H1 (cell line): ENCODE measurements around the gene MAGI1. TPM values are rescaled to one million over a fixed set of nuclear protein-coding genes. Genes with fewer than 3 reads are reported as not detected.

Experiments
- CTCF ChIA-PET: fragments of 300-600 bp; sonication (Branson Sonifier 250); formaldehyde crosslinking; loops from one replicate; lab custom pipeline; 2021; ENCODE audit not compliant: partially characterized antibody; lab: Charles Lee
- POLR2A ChIA-PET: fragments of 300-600 bp; sonication (Branson Sonifier 250); formaldehyde crosslinking; loops from one replicate; lab custom pipeline; 2021; ENCODE audit warnings: inconsistent platforms; ENCODE audit not compliant: partially characterized antibody; lab: Charles Lee
- DNase-seq, 2 experiments: peaks; one replicate each; pipeline versions ENCODE4 v3.0.0 to v3.0.0-alpha.2; 2010 to 2022; ENCODE audit warnings: low spot score in 2 of 2, low read depth in 1 of 2, mixed read lengths in 1 of 2
- FAIRE-seq: peaks from 2 replicates; lab custom pipeline; 2011; peaks lifted over from hg19 to GRCh38; lab: Jason Lieb, UNC
- H2AFZ ChIP-seq: 2 replicates; pipeline ENCODE4 v1.8.1; 2012; ENCODE audit warnings: low read length, inconsistent platforms
- H2AK5ac ChIP-seq: 2 replicates; pipeline ENCODE4 v1.6.1; 2013; ENCODE audit warnings: low read depth, low read length
- H2BK120ac ChIP-seq: replicated peaks from 2 replicates; pipeline ENCODE3; 2013; ENCODE audit warnings: low read depth, low read length, inconsistent platforms
- H2BK12ac ChIP-seq: 2 replicates; pipeline ENCODE4 v1.6.1; 2013; ENCODE audit warnings: low read depth, low read length
- H2BK15ac ChIP-seq: 2 replicates; pipeline ENCODE4 v1.6.1; 2013; ENCODE audit warnings: low read length
- H2BK20ac ChIP-seq: 2 replicates; pipeline ENCODE4 v1.6.1; 2013; ENCODE audit warnings: low read length
- H2BK5ac ChIP-seq: 2 replicates; pipeline ENCODE4 v1.6.1; 2013; ENCODE audit warnings: low read depth, low read length
- H3K14ac ChIP-seq: 2 replicates; pipeline ENCODE4 v1.6.1; 2013; ENCODE audit warnings: inconsistent platforms; ENCODE audit not compliant: insufficient read length
- H3K18ac ChIP-seq: 2 replicates; pipeline ENCODE4 v1.6.1; 2013; ENCODE audit warnings: low read length; ENCODE audit errors: extremely low read depth
- H3K23ac ChIP-seq: 2 replicates; pipeline ENCODE4 v1.6.1; 2013; ENCODE audit warnings: inconsistent platforms; ENCODE audit not compliant: insufficient read length
- H3K23me2 ChIP-seq: 2 replicates; pipeline ENCODE4 v1.6.1; 2013; ENCODE audit warnings: low read depth, low read length
- H3K27ac ChIP-seq: 2 replicates; pipeline ENCODE4 v1.6.1; 2011; ENCODE audit warnings: low read depth, low read length, inconsistent platforms
- H3K27me3 ChIP-seq, 4 experiments: replicated peaks in 1 of 4; 1 replicate in 1 of 4; 2 replicates in 3 of 4; pipeline versions ENCODE4 v1.6.1 to v1.8.1; 2011 to 2013; ENCODE audit warnings: low read length in 3 of 4, mild to moderate bottlenecking in 3 of 4, inconsistent platforms in 2 of 4, mixed read lengths in 2 of 4, moderate library complexity in 1 of 4; ENCODE audit not compliant: control insufficient read depth in 3 of 4, insufficient read depth in 3 of 4; ENCODE audit errors: extremely low read depth in 1 of 4
- H3K36me3 ChIP-seq, 4 experiments: 2 replicates each; pipeline versions ENCODE4 v1.6.1 to v1.8.1; 2011 to 2013; ENCODE audit warnings: mild to moderate bottlenecking in 4 of 4, low read length in 3 of 4, moderate library complexity in 2 of 4, control low read depth in 1 of 4, inconsistent platforms in 1 of 4; ENCODE audit not compliant: insufficient read depth in 4 of 4, control insufficient read depth in 2 of 4
- H3K4ac ChIP-seq: replicated peaks from 2 replicates; pipeline ENCODE3; 2013; ENCODE audit warnings: low read length, low read depth, mixed read lengths, inconsistent platforms; ENCODE audit not compliant: insufficient read length
- H3K4me1 ChIP-seq, 4 experiments: replicated peaks in 1 of 4; 1 replicate in 1 of 4; 2 replicates in 3 of 4; pipeline versions ENCODE4 v1.6.1 to v1.8.1; 2011 to 2013; ENCODE audit warnings: low read length in 3 of 4, inconsistent platforms in 2 of 4, mixed read lengths in 1 of 4; ENCODE audit not compliant: insufficient read depth in 4 of 4, control insufficient read depth in 3 of 4
- H3K4me2 ChIP-seq, 2 experiments: 2 replicates each; pipeline versions ENCODE4 v1.6.1 to v1.8.1; 2011 to 2013; ENCODE audit warnings: low read depth in 2 of 2, low read length in 2 of 2, control low read depth in 1 of 2, inconsistent platforms in 1 of 2, mild to moderate bottlenecking in 1 of 2; ENCODE audit not compliant: insufficient read depth in 1 of 2
- H3K4me3 ChIP-seq, 4 experiments: fragments of 200-600, 300-600 bp in 1 of 4; sonication (generic), shearing (Covaris generic), sonication (Bioruptor Twin) in 1 of 4; 2 replicates each; pipeline versions ENCODE4 v1.5.1 to v1.8.1; 2011 to 2016; ENCODE audit warnings: low read length in 4 of 4, low read depth in 3 of 4, control low read depth in 2 of 4, inconsistent platforms in 2 of 4, mild to moderate bottlenecking in 2 of 4, mixed read lengths in 1 of 4, moderate library complexity in 1 of 4; ENCODE audit not compliant: insufficient read depth in 2 of 4; ENCODE audit errors: extremely low read depth in 1 of 4
- H3K56ac ChIP-seq: replicated peaks from 2 replicates; pipeline ENCODE3; 2013; ENCODE audit warnings: low read depth, mild to moderate bottlenecking, mixed read lengths, low read length, inconsistent platforms; ENCODE audit not compliant: insufficient read length
- H3K79me1 ChIP-seq: 2 replicates; pipeline ENCODE4 v1.6.1; 2013; ENCODE audit warnings: low read depth, low read length, control low read depth
- H3K79me2 ChIP-seq, 2 experiments: 2 replicates each; pipeline versions ENCODE4 v1.6.1 to v1.8.1; 2012 to 2013; ENCODE audit warnings: low read length in 2 of 2, mild to moderate bottlenecking in 2 of 2, inconsistent platforms in 1 of 2; ENCODE audit not compliant: insufficient read depth in 2 of 2, control insufficient read depth in 1 of 2
- H3K9ac ChIP-seq, 4 experiments: replicated peaks in 1 of 4; 1 replicate in 1 of 4; 2 replicates in 3 of 4; pipeline versions ENCODE4 v1.6.1 to v1.8.1; 2011 to 2013; ENCODE audit warnings: low read depth in 3 of 4, low read length in 3 of 4, control low read depth in 2 of 4, mild to moderate bottlenecking in 2 of 4, moderate library complexity in 2 of 4, inconsistent platforms in 1 of 4; ENCODE audit errors: extremely low read depth in 1 of 4
- H3K9me3 ChIP-seq, 2 experiments: 2 replicates each; pipeline versions ENCODE4 v1.6.1 to v1.8.1; 2012 to 2013; ENCODE audit warnings: mild to moderate bottlenecking in 2 of 2, moderate library complexity in 2 of 2, control low read depth in 1 of 2, inconsistent platforms in 1 of 2, low read depth in 1 of 2, low read length in 1 of 2, mixed read lengths in 1 of 2; ENCODE audit not compliant: insufficient read depth in 2 of 2
- H4K20me1 ChIP-seq, 2 experiments: replicated peaks in 1 of 2; 2 replicates each; pipeline versions ENCODE3 to v1.8.1; 2011 to 2013; ENCODE audit warnings: inconsistent platforms in 2 of 2, low read length in 2 of 2, mild to moderate bottlenecking in 1 of 2; ENCODE audit not compliant: insufficient read depth in 2 of 2, control insufficient read depth in 1 of 2
- H4K5ac ChIP-seq: 2 replicates; pipeline ENCODE4 v1.6.1; 2013; ENCODE audit warnings: low read length, low read depth, mixed read lengths, inconsistent platforms; ENCODE audit not compliant: insufficient read length
- H4K8ac ChIP-seq: 2 replicates; pipeline ENCODE4 v1.8.0; 2013; ENCODE audit warnings: mild to moderate bottlenecking, moderate library complexity, low read length, inconsistent platforms; ENCODE audit not compliant: insufficient read depth; ENCODE audit errors: extremely low read depth
- H4K91ac ChIP-seq: replicated peaks from 2 replicates; pipeline ENCODE3; 2013; ENCODE audit warnings: low read length, mixed read lengths, inconsistent platforms; ENCODE audit not compliant: insufficient read length
- BCL11A ChIP-seq, 2 experiments: IDR thresholded peaks; one replicate each; pipeline ENCODE4 v1.6.1; 2011; ENCODE audit warnings: low read depth in 2 of 2, low read length in 2 of 2, mild to moderate bottlenecking in 2 of 2
- BRCA1 ChIP-seq: IDR thresholded peaks from 2 replicates; pipeline ENCODE4 v1.6.1; 2012; ENCODE audit warnings: low read depth, low read length, improper control_type of control experiment
- CEBPB ChIP-seq: IDR thresholded peaks from 2 replicates; pipeline ENCODE4 v1.6.1; 2012; ENCODE audit warnings: low read depth, low read length
- HDAC6 ChIP-seq: IDR thresholded peaks from one replicate; pipeline ENCODE4 v1.7.1; 2012; ENCODE audit warnings: low read depth, mild to moderate bottlenecking, inconsistent platforms, low read length, moderate library complexity
- PHF8 ChIP-seq: fragments of 200-600 bp; sonication (generic); conservative IDR thresholded peaks from 2 replicates; pipeline ENCODE4 v1.7.1; 2012; ENCODE audit warnings: low read depth, mild to moderate bottlenecking, inconsistent platforms, low read length, moderate library complexity
- POLR2A ChIP-seq, 2 experiments: IDR thresholded peaks; 1 replicate in 1 of 2; 2 replicates in 1 of 2; pipeline ENCODE4 v1.6.1; 2011; ENCODE audit warnings: low read depth in 2 of 2, low read length in 2 of 2, mild to moderate bottlenecking in 2 of 2; ENCODE audit errors: control extremely low read depth in 1 of 2
- RAD21 ChIP-seq, 2 experiments: IDR thresholded peaks in 1 of 2; conservative IDR thresholded peaks in 1 of 2; 2 replicates each; pipeline ENCODE4 v1.6.1; 2011; ENCODE audit warnings: low read depth in 2 of 2, low read length in 2 of 2, improper control_type of control experiment in 1 of 2, inconsistent platforms in 1 of 2, mild to moderate bottlenecking in 1 of 2, moderate library complexity in 1 of 2
- RNF2 ChIP-seq: fragments of 200-900, 300-1000 bp; sonication (generic); IDR thresholded peaks from 2 replicates; pipeline ENCODE4 v1.7.1; 2016; ENCODE audit warnings: borderline replicate concordance, low read depth, mild to moderate bottlenecking, antibody characterized with exemption, low read length; ENCODE audit not compliant: poor library complexity, severe bottlenecking; ENCODE audit errors: missing control alignments
- SRF ChIP-seq: IDR thresholded peaks from 2 replicates; pipeline ENCODE4 v1.6.1; 2011; ENCODE audit warnings: mild to moderate bottlenecking, low read depth, low read length, moderate library complexity
- SUZ12 ChIP-seq: fragments of 200-600 bp; sonication (generic); IDR thresholded peaks from 2 replicates; pipeline ENCODE4 v1.6.1; 2012; ENCODE audit warnings: mild to moderate bottlenecking, inconsistent platforms, low read length, moderate library complexity, mixed read lengths
- TAF1 ChIP-seq: IDR thresholded peaks from 2 replicates; pipeline ENCODE4 v1.6.1; 2011; ENCODE audit warnings: mild to moderate bottlenecking, low read depth, low read length
- WGBS, 2 experiments: shearing (Covaris generic) in 1 of 2; methylation state at CpG; one replicate each; pipeline versions ENCODE4 v1.1.6 to v1.1.7; 2013 to 2015; ENCODE audit warnings: low lambda C conversion rate in 2 of 2, mixed read lengths in 2 of 2, inconsistent platforms in 1 of 2, low coverage in 1 of 2, missing lambda C conversion rate in 1 of 2; ENCODE audit not compliant: insufficient replicate concordance in 2 of 2, insufficient coverage in 1 of 2, insufficient read length in 1 of 2; ENCODE audit errors: extremely low coverage in 1 of 2, missing lambda C conversion rate in 1 of 2; 5-methylcytosine and 5-hydroxymethylcytosine counted together
- polyA plus RNA-seq, 7 experiments: library from polyadenylated mRNA; depleted of rRNA in 3 of 7; stranded (reverse) in 5 of 7; unstranded in 2 of 7; fragments of >200 nt in 5 of 7; fragments of 200-250 nt in 2 of 7; gene quantifications; 1 replicate in 5 of 7; 2 replicates in 1 of 7; 4 replicates in 1 of 7; pipeline versions ENCODE4 v1.2.1 to v1.2.3, GENCODE V29; 2011 to 2013; ENCODE audit warnings: missing spikeins in 2 of 7, mixed read lengths in 2 of 7
- total RNA-seq: library from RNA; stranded (reverse); fragmentation: NEBNext Ultra II Directional; extraction: Animal tissue kit (Norgen Biotek cat#: 25700); gene quantifications from 2 replicates; pipeline ENCODE4 v1.2.1, GENCODE V29; 2021
- TF ChIP-seq, protein P1 (sequence below): IDR thresholded peaks from 2 replicates; pipeline ENCODE4 v1.6.1; 2011; ENCODE audit warnings: low read depth, mild to moderate bottlenecking, low read length; ENCODE audit not compliant: insufficient read depth
- TF ChIP-seq, protein P2 (sequence below): IDR thresholded peaks from 2 replicates; pipeline ENCODE4 v1.6.1; 2012; ENCODE audit warnings: inconsistent platforms

The MAGI1 gene
- total and polyA plus RNA-seq, 2 of the 8 experiments (the other 6 are each of a cell fraction or from before 2014, with no cell fraction given), result 19.8 to 78.0 TPM

- Histone ChIP-seq H3K4ac (no peak overlapping the region), H3K4me2 (no peak overlapping the region), H2AK5ac (no peak overlapping the region), H2BK15ac (no peak overlapping the region), H4K91ac (no peak overlapping the region), H3K36me3 (no peaks in the 10 kb centered on the region), H4K8ac (no peak overlapping the region), H3K23me2 (no peaks in the 10 kb centered on the region; the same call in 1 of the 2 replicates), H3K79me1 (no peaks in the 10 kb centered on the region), H3K56ac (no peak overlapping the region), H3K27me3 (peaks cover 0 to 1% (median 0%) of the 10 kb centered on the region in 4 experiments; a peak in 1 of 7 replicates), H3K14ac (no peak overlapping the region), H3K27ac (no peak overlapping the region), H2BK120ac (no peak overlapping the region), H2BK20ac (no peak overlapping the region), H3K4me3 (no peak overlapping the region), H2AFZ (no peak overlapping the region), H2BK5ac (no peak overlapping the region), H3K9ac (no peak overlapping the region), H3K23ac (no peak overlapping the region), H3K18ac (no peak overlapping the region), H2BK12ac (0 out of 2 replicates have a peak overlapping the region, but pooled peaks have one; percentile 2), H3K4me1 (peaks cover 0 to 9% (median under 1%) of the 10 kb centered on the region in 4 experiments; a peak in 1 of 7 replicates), H4K5ac (no peak overlapping the region), H3K9me3 (no peaks in the 10 kb centered on the region), H3K79me2 (no peaks in the 10 kb centered on the region), H4K20me1 (no peaks in the 10 kb centered on the region)
- DNase-seq (no peak), FAIRE-seq (no peak)
- TF ChIP-seq, protein P1, sequence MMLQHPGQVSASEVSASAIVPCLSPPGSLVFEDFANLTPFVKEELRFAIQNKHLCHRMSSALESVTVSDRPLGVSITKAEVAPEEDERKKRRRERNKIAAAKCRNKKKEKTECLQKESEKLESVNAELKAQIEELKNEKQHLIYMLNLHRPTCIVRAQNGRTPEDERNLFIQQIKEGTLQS, result no peak
- TF ChIP-seq TAF1 (no peak), POLR2A (IDR thresholded peaks at IDR 0.05; ENCODE audit: control extremely low read depth in 1 of 2, low read depth in 2 of 2, low read length in 2 of 2) (no peak), PHF8 (no peak), SRF (no peak), CEBPB (no peak), HDAC6 (no peak), SUZ12 (no peak), RNF2 (no peak), BCL11A (IDR thresholded peaks at IDR 0.05; ENCODE audit: low read depth in 2 of 2, low read length in 2 of 2) (no peak), RAD21 (IDR thresholded peaks at IDR 0.05 in 1 of 2, conservative IDR thresholded peaks at IDR 0.05 in 1 of 2; ENCODE audit: low read depth in 2 of 2, low read length in 2 of 2) (no peak), BRCA1 (no peak)
- TF ChIP-seq, protein P2, sequence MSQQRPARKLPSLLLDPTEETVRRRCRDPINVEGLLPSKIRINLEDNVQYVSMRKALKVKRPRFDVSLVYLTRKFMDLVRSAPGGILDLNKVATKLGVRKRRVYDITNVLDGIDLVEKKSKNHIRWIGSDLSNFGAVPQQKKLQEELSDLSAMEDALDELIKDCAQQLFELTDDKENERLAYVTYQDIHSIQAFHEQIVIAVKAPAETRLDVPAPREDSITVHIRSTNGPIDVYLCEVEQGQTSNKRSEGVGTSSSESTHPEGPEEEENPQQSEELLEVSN, result no peak
- ChIA-PET CTCF (interaction anchor here (1.0 kb wide), 1 partner anchor 80 kb away, joined by 3 read pairs; no protein-coding TSS in a partner anchor), POLR2A (no interaction called here)
- 88% methylated on average over 5 of the region's 5 CpGs; no CpG with 5 or more reads in 1 of the 2 experiments for WGBS, 2 experiments
These were observed 419.3 kb downstream of the MAGI1 start for GRCh38 chr3:65619451-65619881.
